ENCODE measurements around the gene EML4. TPM values are rescaled to one million over a fixed set of nuclear protein-coding genes. Genes with fewer than 3 reads are reported as not detected.

Gene EML4
- total and polyA plus RNA-seq, 12 donors = 29.9 to 64.0 (median 51.9) TPM

DNA sequence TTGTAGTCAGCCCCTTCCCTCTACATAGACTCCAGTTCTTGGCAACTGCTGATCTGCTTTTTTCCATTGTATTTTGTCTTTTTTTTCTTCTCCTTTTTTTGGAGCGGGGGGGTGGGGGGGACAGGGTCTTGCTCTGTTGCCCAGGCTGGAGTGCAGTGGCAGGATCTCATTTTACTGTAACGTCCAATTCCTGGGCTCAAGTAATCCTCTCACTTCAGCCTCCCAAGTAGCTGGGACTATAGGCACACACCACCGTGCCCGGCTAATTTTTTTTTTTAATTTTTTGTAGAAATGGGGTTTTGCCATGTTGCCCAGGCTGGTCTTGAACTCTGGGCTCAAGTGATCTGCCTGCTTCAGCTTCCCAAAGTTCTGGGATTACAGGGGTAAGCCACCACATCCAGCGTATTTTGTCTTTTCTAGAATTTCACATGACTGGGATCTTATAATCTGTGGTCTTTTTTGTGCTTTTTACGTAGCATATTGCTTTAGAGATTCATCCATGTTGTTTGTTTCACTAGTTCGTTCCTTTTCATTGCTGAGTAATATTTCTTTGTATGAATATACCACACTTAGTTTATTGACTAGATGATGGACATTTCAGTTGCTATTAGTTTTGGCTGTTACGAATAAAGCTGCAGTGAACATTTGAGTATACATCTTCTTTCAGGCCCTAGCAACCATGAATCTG lies 17.9 kb downstream of the EML4 start:
- DNase-seq = no peak
- 80 to 96% (median 90%) methylated on average over 8 of the region's 8 CpGs for WGBS, 4 donors
- intact Hi-C loops (cut with DNase I) = no loop called here
- H3K4me1 ChIP-seq (replicated peaks in 1 of 2) = peaks cover 12 to 28% of the 10 kb centered on the region in 2 donors
- no peaks in the 10 kb centered on the region for H3K36me3 ChIP-seq (replicated peaks in 1 of 2)
- H3K27ac ChIP-seq = no peak overlapping the region
- no peak overlapping the region for H3K4me3 ChIP-seq
- no peaks in the 10 kb centered on the region for H3K27me3 ChIP-seq
- H3K9me3 ChIP-seq (replicated peaks in 1 of 3) = no peaks in the 10 kb centered on the region
- no peak for TF ChIP-seq POLR2A (IDR thresholded peaks at IDR 0.05)
- TF ChIP-seq, protein P1, sequence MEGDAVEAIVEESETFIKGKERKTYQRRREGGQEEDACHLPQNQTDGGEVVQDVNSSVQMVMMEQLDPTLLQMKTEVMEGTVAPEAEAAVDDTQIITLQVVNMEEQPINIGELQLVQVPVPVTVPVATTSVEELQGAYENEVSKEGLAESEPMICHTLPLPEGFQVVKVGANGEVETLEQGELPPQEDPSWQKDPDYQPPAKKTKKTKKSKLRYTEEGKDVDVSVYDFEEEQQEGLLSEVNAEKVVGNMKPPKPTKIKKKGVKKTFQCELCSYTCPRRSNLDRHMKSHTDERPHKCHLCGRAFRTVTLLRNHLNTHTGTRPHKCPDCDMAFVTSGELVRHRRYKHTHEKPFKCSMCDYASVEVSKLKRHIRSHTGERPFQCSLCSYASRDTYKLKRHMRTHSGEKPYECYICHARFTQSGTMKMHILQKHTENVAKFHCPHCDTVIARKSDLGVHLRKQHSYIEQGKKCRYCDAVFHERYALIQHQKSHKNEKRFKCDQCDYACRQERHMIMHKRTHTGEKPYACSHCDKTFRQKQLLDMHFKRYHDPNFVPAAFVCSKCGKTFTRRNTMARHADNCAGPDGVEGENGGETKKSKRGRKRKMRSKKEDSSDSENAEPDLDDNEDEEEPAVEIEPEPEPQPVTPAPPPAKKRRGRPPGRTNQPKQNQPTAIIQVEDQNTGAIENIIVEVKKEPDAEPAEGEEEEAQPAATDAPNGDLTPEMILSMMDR (IDR thresholded peaks at IDR 0.05) = no peak

DNA sequence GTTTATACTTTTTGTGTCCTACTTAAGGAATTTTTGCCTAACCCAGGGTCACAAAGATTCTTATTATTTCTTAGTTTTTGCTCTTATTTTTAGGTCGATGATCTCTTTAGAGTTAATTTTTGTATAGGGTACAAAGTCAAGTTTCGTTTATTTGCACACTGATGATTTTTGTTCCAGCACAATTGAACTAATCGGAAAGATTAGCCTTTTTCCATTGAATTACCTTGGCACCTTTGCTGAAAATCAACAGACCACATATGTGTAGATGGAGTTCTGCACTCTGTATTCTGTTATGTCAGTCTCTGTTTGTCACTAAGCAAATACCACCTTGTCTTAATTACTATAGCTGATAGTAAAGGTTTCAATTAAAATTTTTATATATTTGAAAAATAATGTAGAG lies 18.7 kb downstream of the EML4 start:
- 73 to 92% (median 88%) methylated on average over 3 of the region's 3 CpGs for WGBS, 4 donors
- TF ChIP-seq, protein P1 (IDR thresholded peaks at IDR 0.05) = no peak
- no peak for TF ChIP-seq POLR2A (IDR thresholded peaks at IDR 0.05)
- peaks cover 17 to 35% of the 10 kb centered on the region in 2 donors for H3K4me1 ChIP-seq (replicated peaks in 1 of 2)

DNA sequence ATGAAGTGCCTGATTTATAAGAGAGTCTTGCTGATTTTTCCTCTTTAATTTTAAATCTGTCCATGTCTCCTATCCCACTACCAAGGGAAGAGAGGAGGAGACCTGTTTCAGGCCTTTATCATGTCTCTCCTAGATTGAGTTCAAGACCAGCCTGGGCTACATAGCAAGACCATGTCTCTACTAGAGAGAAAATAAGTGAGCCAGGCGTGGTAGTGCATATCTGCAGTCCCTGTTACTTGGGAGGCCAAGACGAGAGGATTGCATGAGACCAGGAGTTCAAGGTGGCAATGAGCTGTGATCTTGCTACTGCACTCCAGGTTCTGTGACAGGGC lies 20.0 kb downstream of the EML4 start:
- TF ChIP-seq, protein P1 (IDR thresholded peaks at IDR 0.05) = no peak
- no peak for TF ChIP-seq POLR2A (IDR thresholded peaks at IDR 0.05)
- H3K36me3 ChIP-seq (replicated peaks in 1 of 2) = no peaks in the 10 kb centered on the region
- H3K27ac ChIP-seq = no peak overlapping the region
- intact Hi-C loops (cut with DNase I) = no loop called here
- H3K9me3 ChIP-seq (replicated peaks in 1 of 3) = no peaks in the 10 kb centered on the region
- H3K4me3 ChIP-seq = no peak overlapping the region
- 86 to 95% (median 92%) methylated on average over 2 of the region's 2 CpGs for WGBS, 4 donors
- no peak for DNase-seq
- H3K27me3 ChIP-seq = no peaks in the 10 kb centered on the region
- H3K4me1 ChIP-seq (replicated peaks in 1 of 2) = peaks cover 29 to 48% of the 10 kb centered on the region in 2 donors

More for the DNA sequence above, 18.7 kb downstream of the EML4 start:
- Histone ChIP-seq H3K27ac (no peak overlapping the region), H3K9me3 (replicated peaks in 1 of 3) (no peaks in the 10 kb centered on the region), H3K36me3 (replicated peaks in 1 of 2) (no peaks in the 10 kb centered on the region), H3K27me3 (no peaks in the 10 kb centered on the region), H3K4me3 (no peak overlapping the region)
- DNase-seq = no peak
- intact Hi-C loops (cut with DNase I) = no loop called here

DNA sequence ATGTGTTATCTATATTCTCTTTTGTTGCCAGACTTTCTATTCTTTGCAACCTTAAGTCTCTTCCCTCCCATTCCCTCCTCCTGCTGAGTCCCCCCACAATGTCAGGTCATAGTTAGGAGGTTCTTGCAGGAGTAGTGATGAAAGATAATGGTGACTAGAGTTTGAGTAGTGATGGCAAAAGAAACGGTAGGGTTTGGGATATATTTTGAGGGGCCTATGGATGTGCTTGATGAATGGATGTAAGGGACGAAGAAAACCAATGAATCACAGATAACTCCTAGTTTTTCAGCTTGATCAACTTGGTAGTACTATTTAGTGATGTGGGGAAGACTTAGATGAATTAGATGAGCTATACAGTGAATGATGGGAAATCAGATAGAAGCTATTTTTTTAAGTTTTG lies 21.0 kb downstream of the EML4 start:
- Histone ChIP-seq H3K36me3 (replicated peaks in 1 of 2) (no peaks in the 10 kb centered on the region), H3K4me1 (replicated peaks in 1 of 2) (peaks cover 37 to 57% of the 10 kb centered on the region in 2 donors), H3K27me3 (no peaks in the 10 kb centered on the region), H3K9me3 (replicated peaks in 1 of 3) (no peaks in the 10 kb centered on the region), H3K27ac (no peak overlapping the region), H3K4me3 (no peak overlapping the region)
- intact Hi-C loops (cut with DNase I) = no loop called here
- no peak for DNase-seq
- TF ChIP-seq POLR2A (IDR thresholded peaks at IDR 0.05) = no peak
- TF ChIP-seq, protein P1 (IDR thresholded peaks at IDR 0.05) = no peak
- WGBS, 4 donors = 67 to 88% (median 86%) methylated on average over 2 of the region's 2 CpGs

All from adrenal gland (tissue), 12 donors.